HEK293 (cell line): ENCODE data around the gene RTN1.

ENCODE experiments used
- CTCF ChIA-PET: fragments of 350-600 bp; formaldehyde crosslinking; extraction: SDS; loops from one replicate; lab custom pipeline; 2021; ENCODE audit warnings: antibody characterized with exemption; lab: Yijun Ruan, JAX
- POLR2A ChIA-PET: fragments of 300-600 bp; formaldehyde crosslinking; extraction: SDS; loops from one replicate; lab custom pipeline; 2020; ENCODE audit warnings: antibody characterized with exemption, inconsistent platforms; lab: Yijun Ruan, JAX
- H3K27ac ChIP-seq: fragments of 200-500 bp; sonication (Bioruptor generic); 2 replicates; pipeline ENCODE4 v1.5.1; 2014; ENCODE audit warnings: low read depth, low read length, control low read depth, inconsistent platforms; ENCODE audit errors: extremely low read depth
- H3K36me3 ChIP-seq, 2 experiments: fragments of 200-500 bp in 1 of 2; sonication (Bioruptor generic) in 1 of 2; 1 replicate in 1 of 2; 2 replicates in 1 of 2; pipeline ENCODE4 v1.5.1; 2014 to 2017; ENCODE audit warnings: inconsistent platforms in 2 of 2, low read length in 2 of 2; ENCODE audit not compliant: control insufficient read depth in 2 of 2, insufficient read depth in 1 of 2
- H3K4me1 ChIP-seq: fragments of 200-500 bp; sonication (Bioruptor generic); 2 replicates; pipeline ENCODE4 v1.5.1; 2014; ENCODE audit warnings: mild to moderate bottlenecking, low read length, inconsistent platforms; ENCODE audit not compliant: control insufficient read depth, insufficient read depth
- H3K4me3 ChIP-seq: 2 replicates; pipeline ENCODE4 v1.5.1; 2011; ENCODE audit warnings: low read depth, mild to moderate bottlenecking, control low read depth, low read length, moderate library complexity
- H3K9me3 ChIP-seq: fragments of 200-500 bp; sonication (Bioruptor generic); 2 replicates; pipeline ENCODE4 v1.5.1; 2014; ENCODE audit warnings: low read depth, low read length, inconsistent platforms; ENCODE audit not compliant: control insufficient read depth, insufficient read depth
- HOXC10 ChIP-seq: sonication (generic); formaldehyde crosslinking; IDR thresholded peaks from 2 replicates; pipeline ENCODE4 v1.8.1; 2023; ENCODE audit warnings: mild to moderate bottlenecking, missing genetic modification reagents
- KLF8 ChIP-seq: fragments of 450-650 bp; formaldehyde crosslinking; IDR thresholded peaks from 2 replicates; pipeline ENCODE4 v1.5.1; 2016; ENCODE audit warnings: missing biosample characterization, missing genetic modification characterization
- ZFP3 ChIP-seq: fragments of 450-650 bp; formaldehyde crosslinking; IDR thresholded peaks from 2 replicates; pipeline ENCODE4 v1.5.1; 2016; ENCODE audit warnings: low read depth, missing biosample characterization, missing genetic modification characterization
- ZNF132 ChIP-seq: fragments of 450-650 bp; formaldehyde crosslinking; IDR thresholded peaks from 2 replicates; pipeline ENCODE4 v1.5.1; 2017; ENCODE audit warnings: missing biosample characterization, missing genetic modification characterization, borderline replicate concordance
- ZNF174 ChIP-seq: fragments of 450-650 bp; formaldehyde crosslinking; IDR thresholded peaks from 2 replicates; pipeline ENCODE4 v1.5.0; 2017; ENCODE audit warnings: missing biosample characterization, mild to moderate bottlenecking, missing genetic modification characterization
- ZNF2 ChIP-seq: fragments of 450-650 bp; formaldehyde crosslinking; IDR thresholded peaks from 2 replicates; pipeline ENCODE4 v1.5.1; 2016; ENCODE audit warnings: missing biosample characterization, missing genetic modification characterization
- ZNF311 ChIP-seq: fragments of 450-650 bp; formaldehyde crosslinking; IDR thresholded peaks from 2 replicates; pipeline ENCODE4 v1.5.1; 2017; ENCODE audit warnings: missing biosample characterization, missing genetic modification characterization, borderline replicate concordance
- ZNF341 ChIP-seq: fragments of 450-650 bp; formaldehyde crosslinking; IDR thresholded peaks from 2 replicates; pipeline ENCODE4; 2016; ENCODE audit warnings: low read depth, missing biosample characterization, missing genetic modification characterization
- ZNF549 ChIP-seq: fragments of 450-650 bp; IDR thresholded peaks from 2 replicates; pipeline ENCODE4 v1.5.1; 2018; ENCODE audit warnings: missing biosample characterization, missing genetic modification characterization, mild to moderate bottlenecking, inconsistent platforms, moderate library complexity
- ZNF791 ChIP-seq: fragments of 450-650 bp; formaldehyde crosslinking; IDR thresholded peaks from 2 replicates; pipeline ENCODE4 v1.5.1; 2016; ENCODE audit warnings: missing biosample characterization, missing genetic modification characterization
- ZNF792 ChIP-seq: fragments of 450-650 bp; formaldehyde crosslinking; IDR thresholded peaks from 2 replicates; pipeline ENCODE4 v1.5.1; 2016; ENCODE audit warnings: missing biosample characterization, missing genetic modification characterization
- ZNF837 ChIP-seq: fragments of 450-650 bp; formaldehyde crosslinking; IDR thresholded peaks from 2 replicates; pipeline ENCODE4 v1.5.1; 2016; ENCODE audit warnings: missing biosample characterization, missing genetic modification characterization
- TF ChIP-seq, protein P1 (sequence below): fragments of 450-650 bp; formaldehyde crosslinking; IDR thresholded peaks from 2 replicates; pipeline ENCODE4 v1.5.1; 2017; ENCODE audit warnings: missing biosample characterization, missing genetic modification characterization
- TF ChIP-seq, protein P2 (sequence below): fragments of 450-650 bp; formaldehyde crosslinking; IDR thresholded peaks from 2 replicates; pipeline ENCODE4 v1.5.1; 2017; ENCODE audit warnings: missing biosample characterization, mild to moderate bottlenecking, missing genetic modification characterization, moderate library complexity
- TF ChIP-seq, protein P3 (sequence below): fragments of 450-650 bp; formaldehyde crosslinking; IDR thresholded peaks from 2 replicates; pipeline ENCODE4 v1.5.1; 2016; ENCODE audit warnings: missing biosample characterization, missing genetic modification characterization
- TF ChIP-seq, protein P4 (sequence below): fragments of 450-650 bp; formaldehyde crosslinking; IDR thresholded peaks from 2 replicates; pipeline ENCODE4 v1.5.1; 2017; ENCODE audit warnings: missing biosample characterization, missing genetic modification characterization
- TF ChIP-seq, protein P5 (sequence below): fragments of 450-650 bp; formaldehyde crosslinking; IDR thresholded peaks from 2 replicates; pipeline ENCODE4 v1.5.1; 2016; ENCODE audit warnings: missing biosample characterization, missing genetic modification characterization
- TF ChIP-seq, protein P6 (sequence below): fragments of 450-650 bp; formaldehyde crosslinking; IDR thresholded peaks from 2 replicates; pipeline ENCODE4 v1.5.1; 2016; ENCODE audit warnings: missing biosample characterization, missing genetic modification characterization

Gene RTN1

DNA sequence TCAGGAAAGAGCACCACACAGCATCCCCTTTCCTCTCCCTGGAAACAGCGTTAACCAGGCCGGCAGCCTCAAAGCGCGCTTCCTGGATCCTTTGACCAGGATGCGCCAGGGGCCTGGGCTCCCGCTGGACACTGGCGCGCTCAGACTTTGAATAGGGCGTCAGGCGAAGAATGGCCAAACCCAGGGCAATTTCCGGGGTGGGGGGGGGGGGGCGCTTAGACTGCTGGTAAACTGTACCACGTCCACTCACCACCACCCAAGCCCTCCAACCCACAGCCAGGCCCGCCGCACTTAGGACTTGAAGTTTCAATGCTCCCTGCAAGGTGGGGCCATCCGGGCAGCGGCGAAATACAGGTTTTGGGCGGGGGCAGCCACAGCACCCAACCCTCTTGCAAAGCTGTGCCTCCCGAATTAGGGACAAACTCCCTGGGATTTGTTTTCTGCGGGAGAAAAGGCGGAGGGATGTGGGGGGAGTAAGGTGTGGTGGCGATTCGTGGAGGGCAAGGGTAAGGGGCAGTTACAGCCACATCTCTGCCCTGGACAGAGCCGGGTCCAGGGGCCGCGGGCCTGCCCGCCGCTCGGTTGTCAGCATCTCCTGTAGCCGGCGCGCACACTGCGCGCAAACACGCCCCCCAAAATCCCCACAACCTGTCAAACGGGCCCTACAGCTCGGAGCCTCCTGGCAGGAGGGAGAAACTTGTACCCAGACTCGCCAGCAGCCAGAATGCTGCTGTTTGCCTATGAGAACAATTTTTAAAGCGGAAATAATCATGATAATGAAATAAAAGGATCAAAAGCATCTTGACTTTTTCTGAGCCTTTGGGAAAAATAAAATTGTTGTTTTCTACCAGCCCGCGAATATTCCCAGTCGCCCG is 958 bp downstream of the RTN1 start (continued):
- TF ChIP-seq, protein P1, sequence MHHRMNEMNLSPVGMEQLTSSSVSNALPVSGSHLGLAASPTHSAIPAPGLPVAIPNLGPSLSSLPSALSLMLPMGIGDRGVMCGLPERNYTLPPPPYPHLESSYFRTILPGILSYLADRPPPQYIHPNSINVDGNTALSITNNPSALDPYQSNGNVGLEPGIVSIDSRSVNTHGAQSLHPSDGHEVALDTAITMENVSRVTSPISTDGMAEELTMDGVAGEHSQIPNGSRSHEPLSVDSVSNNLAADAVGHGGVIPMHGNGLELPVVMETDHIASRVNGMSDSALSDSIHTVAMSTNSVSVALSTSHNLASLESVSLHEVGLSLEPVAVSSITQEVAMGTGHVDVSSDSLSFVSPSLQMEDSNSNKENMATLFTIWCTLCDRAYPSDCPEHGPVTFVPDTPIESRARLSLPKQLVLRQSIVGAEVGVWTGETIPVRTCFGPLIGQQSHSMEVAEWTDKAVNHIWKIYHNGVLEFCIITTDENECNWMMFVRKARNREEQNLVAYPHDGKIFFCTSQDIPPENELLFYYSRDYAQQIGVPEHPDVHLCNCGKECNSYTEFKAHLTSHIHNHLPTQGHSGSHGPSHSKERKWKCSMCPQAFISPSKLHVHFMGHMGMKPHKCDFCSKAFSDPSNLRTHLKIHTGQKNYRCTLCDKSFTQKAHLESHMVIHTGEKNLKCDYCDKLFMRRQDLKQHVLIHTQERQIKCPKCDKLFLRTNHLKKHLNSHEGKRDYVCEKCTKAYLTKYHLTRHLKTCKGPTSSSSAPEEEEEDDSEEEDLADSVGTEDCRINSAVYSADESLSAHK (tag by site-specific recombination): no peak
- TF ChIP-seq, all 188 proteins: peak for 0

DNA sequence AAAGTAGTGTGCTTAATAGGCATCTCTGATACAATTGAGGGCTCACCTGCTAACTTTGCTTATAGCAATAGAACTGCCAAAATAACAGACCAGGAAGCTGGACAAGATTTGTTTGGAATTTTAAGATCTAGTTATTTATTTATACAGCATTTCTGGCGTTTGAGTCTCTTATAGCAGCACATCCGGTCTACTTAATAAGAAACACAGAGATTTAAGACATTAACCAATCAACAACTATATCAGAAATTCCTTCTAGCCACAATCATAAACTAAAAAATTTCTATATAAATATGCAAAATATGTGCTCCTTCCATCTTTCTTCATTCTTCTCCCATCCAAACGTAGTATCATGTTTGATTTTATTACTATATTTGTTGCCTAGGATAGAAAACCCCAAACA is 2.6 kb downstream of the RTN1 start:
- ChIA-PET CTCF (no interaction called here), POLR2A (no interaction called here)
- H3K4me3 ChIP-seq: no peak overlapping the region
- H3K4me1 ChIP-seq: no peaks in the 10 kb centered on the region
- H3K27ac ChIP-seq: no peak overlapping the region
- no peaks in the 10 kb centered on the region for H3K36me3 ChIP-seq
- no peaks in the 10 kb centered on the region for H3K9me3 ChIP-seq
- no peak for TF ChIP-seq ZNF341
- no peak for TF ChIP-seq ZNF549 (tag by site-specific recombination)
- TF ChIP-seq ZFP3 (tag by site-specific recombination): no peak
- TF ChIP-seq ZNF311 (tag by site-specific recombination): no peak
- TF ChIP-seq, protein P2, sequence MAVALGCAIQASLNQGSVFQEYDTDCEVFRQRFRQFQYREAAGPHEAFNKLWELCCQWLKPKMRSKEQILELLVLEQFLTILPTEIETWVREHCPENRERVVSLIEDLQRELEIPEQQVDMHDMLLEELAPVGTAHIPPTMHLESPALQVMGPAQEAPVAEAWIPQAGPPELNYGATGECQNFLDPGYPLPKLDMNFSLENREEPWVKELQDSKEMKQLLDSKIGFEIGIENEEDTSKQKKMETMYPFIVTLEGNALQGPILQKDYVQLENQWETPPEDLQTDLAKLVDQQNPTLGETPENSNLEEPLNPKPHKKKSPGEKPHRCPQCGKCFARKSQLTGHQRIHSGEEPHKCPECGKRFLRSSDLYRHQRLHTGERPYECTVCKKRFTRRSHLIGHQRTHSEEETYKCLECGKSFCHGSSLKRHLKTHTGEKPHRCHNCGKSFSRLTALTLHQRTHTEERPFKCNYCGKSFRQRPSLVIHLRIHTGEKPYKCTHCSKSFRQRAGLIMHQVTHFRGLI (tag by site-specific recombination): no peak
- TF ChIP-seq, protein P3, sequence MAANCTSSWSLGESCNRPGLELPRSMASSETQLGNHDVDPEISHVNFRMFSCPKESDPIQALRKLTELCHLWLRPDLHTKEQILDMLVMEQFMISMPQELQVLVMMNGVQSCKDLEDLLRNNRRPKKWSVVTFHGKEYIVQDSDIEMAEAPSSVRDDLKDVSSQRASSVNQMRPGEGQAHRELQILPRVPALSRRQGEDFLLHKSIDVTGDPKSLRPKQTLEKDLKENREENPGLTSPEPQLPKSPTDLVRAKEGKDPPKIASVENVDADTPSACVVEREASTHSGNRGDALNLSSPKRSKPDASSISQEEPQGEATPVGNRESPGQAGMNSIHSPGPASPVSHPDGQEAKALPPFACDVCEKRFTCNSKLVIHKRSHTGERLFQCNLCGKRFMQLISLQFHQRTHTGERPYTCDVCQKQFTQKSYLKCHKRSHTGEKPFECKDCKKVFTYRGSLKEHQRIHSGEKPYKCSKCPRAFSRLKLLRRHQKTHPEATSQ (tag by site-specific recombination): no peak
- TF ChIP-seq ZNF132 (tag by site-specific recombination): no peak
- TF ChIP-seq, protein P4, sequence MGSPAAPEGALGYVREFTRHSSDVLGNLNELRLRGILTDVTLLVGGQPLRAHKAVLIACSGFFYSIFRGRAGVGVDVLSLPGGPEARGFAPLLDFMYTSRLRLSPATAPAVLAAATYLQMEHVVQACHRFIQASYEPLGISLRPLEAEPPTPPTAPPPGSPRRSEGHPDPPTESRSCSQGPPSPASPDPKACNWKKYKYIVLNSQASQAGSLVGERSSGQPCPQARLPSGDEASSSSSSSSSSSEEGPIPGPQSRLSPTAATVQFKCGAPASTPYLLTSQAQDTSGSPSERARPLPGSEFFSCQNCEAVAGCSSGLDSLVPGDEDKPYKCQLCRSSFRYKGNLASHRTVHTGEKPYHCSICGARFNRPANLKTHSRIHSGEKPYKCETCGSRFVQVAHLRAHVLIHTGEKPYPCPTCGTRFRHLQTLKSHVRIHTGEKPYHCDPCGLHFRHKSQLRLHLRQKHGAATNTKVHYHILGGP (tag by site-specific recombination): no peak
- TF ChIP-seq ZNF792 (tag by site-specific recombination): no peak

DNA sequence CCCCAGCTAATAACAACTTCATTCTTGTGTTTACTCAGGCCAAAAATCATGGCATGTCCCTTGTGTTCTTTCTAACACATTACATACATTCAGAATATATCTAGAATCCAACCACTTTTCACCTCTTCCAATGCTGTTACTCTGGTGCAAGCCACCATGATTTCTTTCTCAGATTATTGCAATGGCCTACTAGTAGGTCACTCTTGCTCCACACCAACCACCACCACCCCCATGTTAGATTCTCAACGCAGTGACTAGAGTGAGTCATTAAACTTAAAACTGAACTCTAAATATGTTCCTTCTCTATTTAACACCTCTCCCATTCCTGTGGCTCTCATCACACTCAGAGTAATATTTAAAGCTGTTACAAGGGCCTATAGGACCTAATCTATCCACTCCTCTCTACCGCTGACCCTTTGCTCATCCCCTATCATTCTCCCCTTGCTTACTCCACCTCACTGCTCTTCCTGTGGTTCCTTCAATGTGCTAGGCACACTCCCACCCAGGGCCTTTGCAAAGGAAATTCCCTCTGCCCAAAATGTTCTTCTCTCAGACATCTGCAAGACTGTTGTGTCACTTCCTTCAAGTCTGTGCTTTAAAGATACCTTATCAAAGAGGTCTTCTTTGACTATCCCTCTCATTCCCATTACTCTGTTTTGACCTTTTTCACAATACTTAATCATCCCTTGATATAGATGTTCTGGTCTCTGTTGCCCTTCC is 6.6 kb downstream of the RTN1 start:
- no peaks in the 10 kb centered on the region for H3K36me3 ChIP-seq
- CTCF ChIA-PET: no interaction called here

More for the DNA sequence above, 6.6 kb downstream of the RTN1 start:
- no peak overlapping the region for H3K27ac ChIP-seq
- POLR2A ChIA-PET: no interaction called here
- no peaks in the 10 kb centered on the region for H3K9me3 ChIP-seq
- no peak overlapping the region for H3K4me3 ChIP-seq
- no peaks in the 10 kb centered on the region for H3K4me1 ChIP-seq
- no peak for TF ChIP-seq ZNF791 (tag by site-specific recombination)
- TF ChIP-seq KLF8 (tag by site-specific recombination): no peak
- TF ChIP-seq ZNF837 (tag by site-specific recombination): no peak
- no peak for TF ChIP-seq ZNF341
- TF ChIP-seq ZNF174 (tag by site-specific recombination): no peak
- no peak for TF ChIP-seq HOXC10 (CRISPR knock-in tag)
- no peak for TF ChIP-seq ZNF2 (tag by site-specific recombination)
- TF ChIP-seq, protein P5, sequence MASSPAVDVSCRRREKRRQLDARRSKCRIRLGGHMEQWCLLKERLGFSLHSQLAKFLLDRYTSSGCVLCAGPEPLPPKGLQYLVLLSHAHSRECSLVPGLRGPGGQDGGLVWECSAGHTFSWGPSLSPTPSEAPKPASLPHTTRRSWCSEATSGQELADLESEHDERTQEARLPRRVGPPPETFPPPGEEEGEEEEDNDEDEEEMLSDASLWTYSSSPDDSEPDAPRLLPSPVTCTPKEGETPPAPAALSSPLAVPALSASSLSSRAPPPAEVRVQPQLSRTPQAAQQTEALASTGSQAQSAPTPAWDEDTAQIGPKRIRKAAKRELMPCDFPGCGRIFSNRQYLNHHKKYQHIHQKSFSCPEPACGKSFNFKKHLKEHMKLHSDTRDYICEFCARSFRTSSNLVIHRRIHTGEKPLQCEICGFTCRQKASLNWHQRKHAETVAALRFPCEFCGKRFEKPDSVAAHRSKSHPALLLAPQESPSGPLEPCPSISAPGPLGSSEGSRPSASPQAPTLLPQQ (tag by site-specific recombination): no peak
- TF ChIP-seq, protein P6, sequence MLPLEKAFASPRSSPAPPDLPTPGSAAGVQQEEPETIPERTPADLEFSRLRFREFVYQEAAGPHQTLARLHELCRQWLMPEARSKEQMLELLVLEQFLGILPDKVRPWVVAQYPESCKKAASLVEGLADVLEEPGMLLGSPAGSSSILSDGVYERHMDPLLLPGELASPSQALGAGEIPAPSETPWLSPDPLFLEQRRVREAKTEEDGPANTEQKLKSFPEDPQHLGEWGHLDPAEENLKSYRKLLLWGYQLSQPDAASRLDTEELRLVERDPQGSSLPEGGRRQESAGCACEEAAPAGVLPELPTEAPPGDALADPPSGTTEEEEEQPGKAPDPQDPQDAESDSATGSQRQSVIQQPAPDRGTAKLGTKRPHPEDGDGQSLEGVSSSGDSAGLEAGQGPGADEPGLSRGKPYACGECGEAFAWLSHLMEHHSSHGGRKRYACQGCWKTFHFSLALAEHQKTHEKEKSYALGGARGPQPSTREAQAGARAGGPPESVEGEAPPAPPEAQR (tag by site-specific recombination): no peak
